Effector memory CD4-positive, alpha-beta T cell (primary cell): Measurements from ENCODE around the gene MED15.
"Not testable (repeated sequence)": the region's sequence is repeated elsewhere in the genome, so short reads cannot be mapped to it uniquely, and the experiment has no call there.

ENCODE experiments used
- DNase-seq, 3 donors: peaks; one replicate each; pipeline ENCODE4 v3.0.0-alpha.2; 2020
- H3K27ac ChIP-seq: 2 replicates; pipeline ENCODE4 v1.7.0; 2013; ENCODE audit warnings: mild to moderate bottlenecking, low read length, moderate library complexity; ENCODE audit not compliant: insufficient read depth, poor library complexity, severe bottlenecking
- H3K27me3 ChIP-seq: replicated peaks from 2 replicates; pipeline ENCODE4 v1.7.0; 2013; ENCODE audit warnings: mild to moderate bottlenecking, low read length; ENCODE audit not compliant: insufficient read depth, control insufficient read depth, poor library complexity, severe bottlenecking
- H3K36me3 ChIP-seq: 2 replicates; pipeline ENCODE4 v1.7.0; 2013; ENCODE audit warnings: mild to moderate bottlenecking, low read length, moderate library complexity; ENCODE audit not compliant: control insufficient read depth, insufficient read depth
- H3K4me1 ChIP-seq: 2 replicates; pipeline ENCODE4 v1.7.0; 2013; ENCODE audit warnings: low read length, mild to moderate bottlenecking; ENCODE audit not compliant: control insufficient read depth, insufficient read depth, poor library complexity, severe bottlenecking
- H3K4me3 ChIP-seq: 2 replicates; pipeline ENCODE4 v1.7.0; 2013; ENCODE audit warnings: low read length, low read depth, mild to moderate bottlenecking; ENCODE audit not compliant: insufficient read depth, poor library complexity, severe bottlenecking
- H3K9me3 ChIP-seq: 2 replicates; pipeline ENCODE4 v1.7.0; 2013; ENCODE audit warnings: mild to moderate bottlenecking, low read length, moderate library complexity; ENCODE audit not compliant: control insufficient read depth

Gene MED15

GRCh38 chr22:20494978-20495860 lies 12.2 kb upstream of the MED15 start, which contains the start of gene KLHL22:
KLHL22 (minus strand) TSS chr22:20495795; CDS start chr22:20489211, 6,584 bp downstream.
- no peak for DNase-seq
- H3K27me3 ChIP-seq: no peaks in the 10 kb centered on the region
- H3K27ac ChIP-seq: peak within 1 kb of the TSS; percentile 93
- H3K4me1 ChIP-seq: peaks cover 17% of the 10 kb centered on the region
- H3K4me3 ChIP-seq: peak within 1 kb of the TSS; percentile 77
- no peaks in the 10 kb centered on the region for H3K9me3 ChIP-seq
- no peaks in the 10 kb centered on the region for H3K36me3 ChIP-seq

GRCh38 chr22:20495861-20496681 lies 11.3 kb upstream of the MED15 start:
- Histone ChIP-seq H3K27me3 (no peaks in the 10 kb centered on the region), H3K4me1 (peaks cover 15% of the 10 kb centered on the region), H3K36me3 (no peaks in the 10 kb centered on the region), H3K4me3 (peak overlapping the region; percentile 77), H3K27ac (peak overlapping the region; percentile 93), H3K9me3 (no peaks in the 10 kb centered on the region)
- peak; percentile 84 to 88 (median 87) for DNase-seq

- no peak for DNase-seq
- Histone ChIP-seq H3K36me3 (no peaks in the 10 kb centered on the region), H3K9me3 (no peaks in the 10 kb centered on the region), H3K4me3 (no peak overlapping the region), H3K27ac (no peak overlapping the region), H3K27me3 (no peaks in the 10 kb centered on the region), H3K4me1 (peaks cover 11% of the 10 kb centered on the region)
These were observed 10.0 kb upstream of the MED15 start for GRCh38 chr22:20497426-20497825.

GRCh38 chr22:20498913-20499312 lies 8.5 kb upstream of the MED15 start:
- Histone ChIP-seq H3K27me3 (no peaks in the 10 kb centered on the region), H3K27ac (no peak overlapping the region), H3K4me1 (peaks cover 11% of the 10 kb centered on the region), H3K36me3 (no peaks in the 10 kb centered on the region), H3K9me3 (no peaks in the 10 kb centered on the region), H3K4me3 (no peak overlapping the region)
- no peak for DNase-seq

GRCh38 chr22:20499769-20500168 lies 7.6 kb upstream of the MED15 start:
- Histone ChIP-seq H3K4me3 (no peak overlapping the region), H3K36me3 (no peaks in the 10 kb centered on the region), H3K27ac (no peak overlapping the region), H3K4me1 (peaks cover 10% of the 10 kb centered on the region), H3K9me3 (no peaks in the 10 kb centered on the region), H3K27me3 (no peaks in the 10 kb centered on the region)
- no peak for DNase-seq

- H3K27ac ChIP-seq: no peak overlapping the region
- H3K9me3 ChIP-seq: no peaks in the 10 kb centered on the region
- DNase-seq: no peak
- peaks cover 3% of the 10 kb centered on the region for H3K4me1 ChIP-seq
- no peak overlapping the region for H3K4me3 ChIP-seq
- H3K36me3 ChIP-seq: no peaks in the 10 kb centered on the region
- H3K27me3 ChIP-seq: no peaks in the 10 kb centered on the region
These were observed 3.6 kb upstream of the MED15 start for GRCh38 chr22:20503816-20504215.

- DNase-seq, H3K4me1 ChIP-seq, H3K36me3 ChIP-seq, H3K27ac ChIP-seq, H3K4me3 ChIP-seq, H3K27me3 ChIP-seq, H3K9me3 ChIP-seq: not testable (repeated sequence)
These were observed 3.0 kb upstream of the MED15 start for GRCh38 chr22:20504293-20504922.

- Histone ChIP-seq H3K9me3 (no peaks in the 10 kb centered on the region), H3K27me3 (no peaks in the 10 kb centered on the region), H3K36me3 (peaks cover 6% of the 10 kb centered on the region), H3K4me1 (peaks cover 26% of the 10 kb centered on the region), H3K27ac (peak overlapping the region; percentile 95), H3K4me3 (peak overlapping the region; percentile 86)
- DNase-seq: no peak
These were observed 712 bp upstream of the MED15 start for GRCh38 chr22:20506543-20507252.

- Histone ChIP-seq H3K4me1 (peaks cover 30% of the 10 kb centered on the region), H3K4me3 (peak overlapping the region; percentile 86), H3K27ac (peak overlapping the region; percentile 95)
- H3K36me3 ChIP-seq, H3K27me3 ChIP-seq, H3K9me3 ChIP-seq, DNase-seq: not testable (repeated sequence)
These were observed 801 bp downstream of the MED15 start for GRCh38 chr22:20508067-20508755.
